Stomach smooth muscle (tissue), 2 donors: Measurements from ENCODE around the gene ZNF664.

Experiments used
- H3K27ac ChIP-seq: one replicate; pipeline ENCODE4 v1.7.0; 2013; ENCODE audit warnings: mild to moderate bottlenecking, low read length, inconsistent platforms
- H3K27me3 ChIP-seq, 2 donors: one replicate each; pipeline ENCODE4 v1.7.0; 2013; ENCODE audit warnings: low read length in 2 of 2; ENCODE audit not compliant: insufficient read depth in 2 of 2, control insufficient read depth in 1 of 2
- H3K36me3 ChIP-seq, 2 donors: one replicate each; pipeline ENCODE4 v1.7.0; 2013; ENCODE audit warnings: low read length in 2 of 2; ENCODE audit not compliant: control insufficient read depth in 2 of 2, insufficient read depth in 2 of 2
- H3K4me1 ChIP-seq: one replicate; pipeline ENCODE4 v1.7.0; 2013; ENCODE audit warnings: low read length; ENCODE audit not compliant: control insufficient read depth, insufficient read depth
- H3K4me3 ChIP-seq, 2 donors: one replicate each; pipeline ENCODE4 v1.7.0; 2013; ENCODE audit warnings: low read length in 2 of 2
- H3K9ac ChIP-seq, 2 donors: one replicate each; pipeline ENCODE4 v1.7.0; 2013; ENCODE audit warnings: low read length in 2 of 2, mild to moderate bottlenecking in 1 of 2
- H3K9me3 ChIP-seq, 2 donors: one replicate each; pipeline ENCODE4 v1.7.0; 2013; ENCODE audit warnings: low read length in 2 of 2; ENCODE audit not compliant: control insufficient read depth in 2 of 2
- donor health status: healthy.
- donor health status: Pancreatic carcinoma.

Gene ZNF664

DNA sequence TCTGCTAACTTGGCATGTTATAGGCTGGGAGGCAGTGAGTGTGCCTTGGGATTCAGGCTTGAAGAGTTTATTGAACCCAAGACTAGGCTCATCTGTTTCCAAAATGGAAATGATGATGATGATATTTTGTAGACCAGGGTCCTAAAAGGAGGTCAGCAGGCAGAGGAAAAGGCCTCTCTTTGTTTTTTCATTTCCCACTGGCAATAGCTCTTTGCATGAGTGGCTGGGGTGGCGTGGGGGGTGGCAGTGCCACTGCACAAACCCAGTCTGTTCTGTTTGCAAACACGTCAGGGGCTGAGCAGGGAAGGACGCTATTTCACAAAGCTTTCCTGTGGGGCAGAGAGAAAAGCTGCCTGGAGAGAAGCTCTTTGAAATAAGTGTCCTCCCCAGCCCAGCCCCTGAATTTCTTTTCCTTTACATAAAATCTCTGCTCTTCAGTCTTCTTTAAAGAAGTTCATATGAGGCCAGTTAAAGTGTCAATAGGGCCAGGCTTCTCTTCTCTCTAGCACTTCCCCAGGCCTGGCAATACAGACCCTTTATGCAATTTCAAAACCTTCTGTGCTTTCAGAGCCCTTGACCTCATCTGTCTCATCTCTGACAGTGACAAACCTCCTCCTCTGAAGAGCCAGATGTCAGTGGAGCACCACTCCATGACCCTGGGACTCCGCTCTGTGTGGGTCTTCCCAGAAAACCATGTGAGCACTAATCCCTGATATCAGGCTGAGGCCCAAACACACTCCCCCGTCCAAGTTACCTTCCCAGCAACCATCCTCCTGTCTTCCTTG, 72.8 kb downstream of the ZNF664 start:
- H3K27me3 ChIP-seq = no peaks in the 10 kb centered on the region
- no peaks in the 10 kb centered on the region for H3K4me1 ChIP-seq
- no peaks in the 10 kb centered on the region for H3K36me3 ChIP-seq
- H3K27ac ChIP-seq = no peak overlapping the region
- peaks cover 3 to 10% of the 10 kb centered on the region in 2 donors for H3K9me3 ChIP-seq
- H3K9ac ChIP-seq = no peak overlapping the region
- H3K4me3 ChIP-seq = no peak overlapping the region

- Histone ChIP-seq H3K27me3 (no peaks in the 10 kb centered on the region), H3K4me3 (no peak overlapping the region), H3K27ac (no peak overlapping the region), H3K9ac (no peak overlapping the region), H3K9me3 (peaks cover 3 to 10% of the 10 kb centered on the region in 2 donors), H3K4me1 (no peaks in the 10 kb centered on the region), H3K36me3 (no peaks in the 10 kb centered on the region)
Observed at GRCh38 chr12:124046456-124046740, 73.4 kb downstream of the ZNF664 start.

DNA sequence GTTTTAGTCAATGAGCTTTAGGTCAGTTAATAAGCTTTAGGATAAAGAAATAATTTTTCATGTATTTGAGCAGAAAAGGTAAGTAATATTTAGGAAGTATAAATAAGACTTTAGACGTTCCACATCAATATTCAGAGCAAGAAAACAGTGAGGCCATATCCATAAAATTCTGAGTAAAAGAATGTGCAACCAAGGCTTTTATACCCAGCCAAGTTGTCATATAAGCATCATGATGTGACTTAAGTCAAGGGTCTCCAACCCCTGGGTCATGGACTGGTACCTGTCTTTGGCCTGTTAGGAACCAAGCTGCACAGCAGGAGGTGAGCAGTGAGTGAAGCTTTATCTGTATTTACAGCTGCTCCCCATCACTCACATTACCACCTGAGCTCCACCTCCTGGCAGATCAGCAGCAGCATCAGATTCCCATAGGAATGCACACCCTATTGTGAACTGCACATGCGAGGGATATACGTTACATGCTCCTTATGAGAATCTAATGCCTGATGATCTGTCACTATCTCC, 74.1 kb downstream of the ZNF664 start:
- Histone ChIP-seq H3K27ac (no peak overlapping the region), H3K9ac (no peak overlapping the region), H3K27me3 (no peaks in the 10 kb centered on the region), H3K9me3 (peaks cover 3 to 10% of the 10 kb centered on the region in 2 donors), H3K4me1 (no peaks in the 10 kb centered on the region), H3K4me3 (no peak overlapping the region), H3K36me3 (no peaks in the 10 kb centered on the region)

DNA sequence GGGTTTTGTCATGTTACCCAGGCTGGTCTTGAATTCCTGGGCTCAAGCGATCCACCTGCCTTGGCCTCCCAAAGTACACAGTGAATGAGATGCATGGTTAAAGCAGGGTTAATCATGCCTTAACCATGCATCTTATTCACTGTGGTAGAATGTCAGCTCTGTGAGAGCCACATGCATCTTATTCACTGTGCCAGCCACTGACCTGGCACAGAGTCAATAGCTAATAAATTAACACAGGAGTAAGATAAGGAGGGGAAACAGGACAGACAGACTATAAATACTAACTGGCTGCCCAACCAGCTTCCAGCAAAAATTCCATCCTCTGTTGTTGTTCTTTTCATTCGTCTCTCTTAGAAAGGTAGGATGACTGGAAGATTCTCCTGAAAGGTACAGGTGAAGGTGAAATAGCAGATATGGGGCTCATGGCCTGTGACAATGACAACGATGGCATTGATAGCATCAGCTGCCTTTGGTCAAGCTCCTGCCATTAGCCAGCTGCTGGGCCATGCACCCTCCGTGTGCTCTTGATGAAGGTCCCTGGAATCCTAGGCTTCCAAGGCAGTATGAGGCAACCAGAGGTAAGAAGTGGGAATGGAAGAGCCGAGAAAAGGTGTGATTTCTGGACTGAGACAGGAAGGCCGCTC, 76.6 kb downstream of the ZNF664 start:
- no peak overlapping the region for H3K27ac ChIP-seq
- H3K9me3 ChIP-seq = peaks cover 3 to 10% of the 10 kb centered on the region in 2 donors
- peaks cover 5% of the 10 kb centered on the region for H3K4me1 ChIP-seq
- H3K36me3 ChIP-seq = no peaks in the 10 kb centered on the region
- no peaks in the 10 kb centered on the region for H3K27me3 ChIP-seq
- H3K4me3 ChIP-seq = no peak overlapping the region
- no peak overlapping the region for H3K9ac ChIP-seq

DNA sequence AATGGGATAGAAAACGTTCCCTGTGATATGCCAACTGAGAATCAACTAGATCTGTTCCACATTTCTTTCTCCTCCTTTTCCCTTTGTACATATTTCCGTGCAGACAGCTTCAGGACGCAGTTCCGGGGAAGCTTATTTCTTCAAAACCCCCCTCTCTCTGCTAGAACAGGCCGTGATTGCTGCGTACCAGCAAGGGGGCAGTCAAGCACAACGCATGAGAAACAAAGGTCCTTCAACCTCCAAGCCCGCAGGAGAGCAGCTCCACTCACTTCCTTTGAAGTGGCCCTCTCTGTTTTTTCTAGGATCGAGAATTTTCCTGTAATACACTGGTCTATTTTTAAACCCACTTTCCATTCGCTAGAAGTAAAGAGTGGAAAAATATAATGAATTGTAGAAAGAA, 80.8 kb downstream of the ZNF664 start:
- no peaks in the 10 kb centered on the region for H3K9me3 ChIP-seq

GRCh38 chr12:124055066-124055465, 82.1 kb downstream of the ZNF664 start:
- peaks cover 5% of the 10 kb centered on the region for H3K4me1 ChIP-seq
- no peak overlapping the region for H3K27ac ChIP-seq
- no peaks in the 10 kb centered on the region for H3K36me3 ChIP-seq
- no peak overlapping the region for H3K9ac ChIP-seq
- H3K9me3 ChIP-seq = peaks cover 0 to 5% of the 10 kb centered on the region in 2 donors
- no peak overlapping the region for H3K4me3 ChIP-seq
- H3K27me3 ChIP-seq = no peaks in the 10 kb centered on the region

More for the DNA sequence above, 80.8 kb downstream of the ZNF664 start:
- peak overlapping the region; percentile 4 to 42 for H3K9ac ChIP-seq
- no peak overlapping the region for H3K27ac ChIP-seq
- H3K4me3 ChIP-seq = no peak overlapping the region
- H3K4me1 ChIP-seq = peaks cover 5% of the 10 kb centered on the region
- H3K27me3 ChIP-seq = no peaks in the 10 kb centered on the region
- no peaks in the 10 kb centered on the region for H3K36me3 ChIP-seq

DNA sequence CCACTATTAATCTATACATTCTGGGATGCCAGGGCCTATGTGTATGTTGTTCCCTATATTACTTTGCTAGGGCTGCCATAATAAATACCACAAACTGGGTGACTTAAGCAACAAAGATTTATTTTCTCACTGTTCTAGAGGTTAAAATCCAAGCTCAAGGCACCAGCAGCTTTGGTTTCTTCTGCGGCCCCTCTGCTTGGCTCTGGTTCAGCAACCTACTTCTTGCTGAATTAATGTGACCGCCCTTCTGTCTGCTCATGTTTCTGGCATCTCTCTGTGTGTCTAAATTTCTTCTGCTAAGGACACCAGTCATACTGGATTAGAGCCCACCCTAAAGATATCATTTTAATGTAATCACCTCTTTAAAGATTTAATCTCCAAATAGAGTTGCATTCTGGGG, 84.7 kb downstream of the ZNF664 start:
- Histone ChIP-seq H3K4me1 (peaks cover 5% of the 10 kb centered on the region), H3K27me3 (no peaks in the 10 kb centered on the region), H3K9ac (no peak overlapping the region), H3K4me3 (no peak overlapping the region), H3K9me3 (peaks cover 0 to 5% of the 10 kb centered on the region in 2 donors), H3K27ac (no peak overlapping the region), H3K36me3 (no peaks in the 10 kb centered on the region)

DNA sequence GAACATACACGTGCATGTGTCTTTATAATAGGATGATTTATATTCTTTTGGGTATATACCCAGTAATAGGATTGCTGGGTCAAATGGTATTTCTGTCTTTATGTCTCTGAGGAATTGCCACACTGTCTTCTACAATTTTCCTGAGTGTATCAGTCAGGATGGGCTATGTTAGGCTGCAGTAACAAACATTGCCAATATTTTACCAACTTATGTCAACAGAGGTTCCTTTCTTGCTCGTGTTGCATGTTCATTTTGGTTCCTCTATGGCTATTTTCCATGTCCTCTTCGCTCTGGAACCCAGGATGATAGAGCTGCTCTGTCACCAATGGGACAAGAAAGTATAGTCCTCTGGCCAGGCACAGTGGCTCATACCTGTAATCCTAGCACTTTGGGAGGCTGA, 86.7 kb downstream of the ZNF664 start:
- Histone ChIP-seq H3K36me3 (no peaks in the 10 kb centered on the region), H3K4me1 (no peaks in the 10 kb centered on the region), H3K9ac (no peak overlapping the region), H3K27me3 (no peaks in the 10 kb centered on the region), H3K4me3 (no peak overlapping the region), H3K27ac (no peak overlapping the region), H3K9me3 (peaks cover 0 to 5% of the 10 kb centered on the region in 2 donors)
